Lung (tissue), 12 donors: Measurements from ENCODE around the gene PCGF3. TPM values are rescaled to one million over a fixed set of nuclear protein-coding genes. Genes with fewer than 3 reads are reported as not detected.

Experiments used
- ATAC-seq: fragments of 200-7000 bp; cut with Tn5 transposase; one replicate; pipeline ENCODE4 v1.9.1; 2020; ENCODE audit warnings: moderate number of reproducible peaks; ENCODE audit not compliant: insufficient read depth, low FRiP score
- DNase-seq, 3 donors: peaks; one replicate each; pipeline ENCODE4 v3.0.0-alpha.2; 2013 to 2017
- H3K27ac ChIP-seq, 2 donors: one replicate each; pipeline ENCODE4 v1.5.1; 2013; ENCODE audit warnings: mild to moderate bottlenecking in 2 of 2, moderate library complexity in 2 of 2, control low read depth in 1 of 2, inconsistent platforms in 1 of 2, low read depth in 1 of 2, low read length in 1 of 2
- H3K27me3 ChIP-seq, 3 donors: one replicate each; pipeline ENCODE4 v1.5.1; 2013; ENCODE audit warnings: low read length in 2 of 3; ENCODE audit not compliant: control insufficient read depth in 3 of 3, insufficient read depth in 3 of 3
- H3K36me3 ChIP-seq, 4 donors: one replicate each; pipeline ENCODE4 v1.5.1; 2013; ENCODE audit warnings: low read length in 4 of 4, mild to moderate bottlenecking in 1 of 4, moderate library complexity in 1 of 4; ENCODE audit not compliant: control insufficient read depth in 4 of 4, insufficient read depth in 4 of 4
- H3K4me1 ChIP-seq, 5 donors: one replicate each; pipeline ENCODE4 v1.5.1; 2013; ENCODE audit warnings: low read length in 5 of 5, mild to moderate bottlenecking in 2 of 5, moderate library complexity in 1 of 5; ENCODE audit not compliant: control insufficient read depth in 5 of 5, insufficient read depth in 5 of 5
- H3K4me3 ChIP-seq: one replicate; pipeline ENCODE4 v1.5.1; 2013; ENCODE audit warnings: mild to moderate bottlenecking, control low read depth, moderate library complexity
- H3K9ac ChIP-seq, 2 donors: one replicate each; pipeline ENCODE4 v1.5.1; 2013; ENCODE audit warnings: low read length in 2 of 2, control low read depth in 1 of 2; ENCODE audit not compliant: insufficient read depth in 1 of 2
- H3K9me3 ChIP-seq, 4 donors: one replicate each; pipeline ENCODE4 v1.5.1; 2013; ENCODE audit warnings: low read length in 3 of 4, mild to moderate bottlenecking in 1 of 4, moderate library complexity in 1 of 4; ENCODE audit not compliant: control insufficient read depth in 4 of 4, insufficient read depth in 3 of 4
- CTCF ChIP-seq: IDR thresholded peaks from 2 replicates; pipeline ENCODE4 v1.5.1; 2012; ENCODE audit warnings: mild to moderate bottlenecking; ENCODE audit errors: control extremely low read depth, extremely low read depth
- WGBS, 2 donors: extraction: QIAGEN DNeasy Blood & Tissue Kit; methylation state at CpG; one replicate each; pipeline ENCODE4 v1.1.7; 2013; 5-methylcytosine and 5-hydroxymethylcytosine counted together
- polyA plus RNA-seq, 2 donors: library from polyadenylated mRNA; stranded (reverse); fragments of 200-250 nt; gene quantifications; one replicate each; pipeline ENCODE4 v1.2.1, GENCODE V29; 2013
- total RNA-seq, 2 donors: library from RNA; depleted of rRNA in 1 of 2; stranded (reverse); fragments of >200 nt in 1 of 2; gene quantifications; one replicate each; pipeline ENCODE4 v1.2.1, GENCODE V29; 2014 to 2021
- donor health status: control.
- donor health status: control.
- donor health status: Bipolar disorder and iron deficiency.
- donor health status: healthy.
- donor health status: DM: yes; HTN: yes; CAD: no.

The PCGF3 gene
- total and polyA plus RNA-seq, 4 donors, result 29.3 to 66.8 (median 43.3) TPM

- H3K4me1 ChIP-seq, result peaks cover 4 to 16% (median 9%) of the 10 kb centered on the region in 5 donors
- TF ChIP-seq CTCF, result no peak
- peak overlapping the region; percentile 96 for H3K27ac ChIP-seq
- peaks cover 6 to 13% (median 12%) of the 10 kb centered on the region in 4 donors for H3K36me3 ChIP-seq
- H3K9me3 ChIP-seq, result no peaks in the 10 kb centered on the region
- ATAC-seq, result peak; percentile 1
- peak overlapping the region; percentile 92 for H3K4me3 ChIP-seq
- H3K9ac ChIP-seq, result peak overlapping the region; percentile 82 to 94
- no peaks in the 10 kb centered on the region for H3K27me3 ChIP-seq
- WGBS, 2 donors, result 60 to 63% methylated on average over 23 to 26 of the region's 26 CpGs
- peak in 1 of 3 donors; percentile 26 for DNase-seq
Observed at GRCh38 chr4:675036-675882, 30.4 kb upstream of the PCGF3 start.

GRCh38 chr4:675980-676870, 29.4 kb upstream of the PCGF3 start:
- H3K27ac ChIP-seq, result no peak overlapping the region
- no peak for TF ChIP-seq CTCF
- H3K4me3 ChIP-seq, result no peak overlapping the region

GRCh38 chr4:676871-677235, 28.8 kb upstream of the PCGF3 start:
- Histone ChIP-seq H3K27me3 (no peaks in the 10 kb centered on the region), H3K4me3 (no peak overlapping the region), H3K27ac (no peak overlapping the region), H3K9ac (no peak overlapping the region), H3K36me3 (peaks cover 6 to 9% (median 7%) of the 10 kb centered on the region in 4 donors), H3K9me3 (no peaks in the 10 kb centered on the region), H3K4me1 (peaks cover 4 to 23% (median 12%) of the 10 kb centered on the region in 5 donors)
- ATAC-seq (no peak), DNase-seq (no peak)
- TF ChIP-seq CTCF, result no peak
- WGBS, 2 donors, result 84 to 91% methylated on average over 8 of the region's 8 CpGs

More at GRCh38 chr4:675980-676870, 29.4 kb upstream of the PCGF3 start:
- WGBS, 2 donors, result 79 to 85% methylated on average over 19 of the region's 19 CpGs
- Histone ChIP-seq H3K4me1 (peaks cover 4 to 25% (median 12%) of the 10 kb centered on the region in 5 donors), H3K9ac (no peak overlapping the region), H3K9me3 (no peaks in the 10 kb centered on the region), H3K36me3 (peaks cover 6 to 12% (median 11%) of the 10 kb centered on the region in 4 donors), H3K27me3 (no peaks in the 10 kb centered on the region)
- ATAC-seq, result no peak
- DNase-seq, result no peak
